HG03469 (cell line): ENCODE data around the gene MINDY3.

Source experiments
- ATAC-seq: cut with Tn5 transposase; IDR thresholded peaks from one replicate; pipeline ENCODE4 v1.9.1; 2021; ENCODE audit warnings: mild to moderate bottlenecking, moderate library complexity, moderate number of reproducible peaks; ENCODE audit not compliant: unreplicated experiment

Gene MINDY3

DNA sequence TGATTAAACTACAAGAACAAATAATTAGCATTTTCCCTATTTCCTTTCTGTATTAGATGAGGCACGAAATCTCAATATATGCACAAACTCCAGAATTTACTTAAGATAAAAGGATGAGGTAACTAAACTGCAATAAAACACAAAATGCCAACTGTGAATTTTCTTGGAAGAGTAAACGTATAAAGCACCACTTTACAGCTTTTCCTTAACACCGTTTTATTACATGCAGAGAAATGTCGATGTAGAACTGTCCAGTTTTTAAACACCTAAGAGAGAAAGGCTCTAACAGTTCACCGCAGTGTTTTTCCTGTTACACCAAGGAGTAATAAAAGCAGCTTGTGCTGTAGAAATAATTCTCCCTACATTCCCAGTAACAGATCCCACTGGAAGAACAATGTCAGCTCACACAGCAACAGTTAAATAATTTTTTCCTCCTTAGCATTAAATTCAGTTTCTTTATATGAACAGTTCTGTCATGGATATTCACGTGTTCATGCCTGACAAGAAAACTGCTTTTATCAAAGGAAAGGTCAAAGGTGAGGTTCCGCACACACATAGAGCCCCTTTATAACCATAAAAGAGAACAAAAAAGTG lies 52.0 kb downstream of the MINDY3 start:
- no peak for ATAC-seq

DNA sequence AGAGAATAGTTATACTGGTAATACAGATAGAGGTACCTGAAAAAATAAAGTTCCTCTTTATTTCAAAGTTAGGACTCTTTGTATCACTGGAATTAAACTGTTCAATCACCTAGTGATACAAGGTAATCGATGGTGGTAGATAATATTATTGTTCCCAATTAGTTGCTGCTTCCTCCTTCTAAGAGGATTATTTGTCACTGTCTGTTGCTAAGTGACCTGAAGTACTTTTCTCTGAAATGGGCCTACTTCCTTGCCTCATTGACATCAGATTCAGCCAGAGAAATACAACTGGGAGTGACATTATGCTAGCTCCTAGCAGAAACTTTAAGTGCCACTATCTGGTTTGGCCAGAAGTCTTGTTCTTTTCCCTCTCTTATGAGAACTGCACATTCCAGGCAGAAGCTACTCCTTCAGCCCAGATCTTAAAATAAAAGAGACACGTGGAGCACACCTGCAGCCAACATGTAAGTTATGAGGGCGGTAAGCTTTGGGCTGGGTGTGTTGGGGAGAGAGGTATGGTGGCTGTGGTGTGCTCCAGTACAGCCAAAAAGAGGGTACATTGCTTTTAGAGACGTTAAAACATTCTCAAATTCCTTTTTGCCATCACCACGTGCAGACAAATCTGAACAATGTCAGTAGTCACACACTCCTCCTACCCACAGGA lies 54.8 kb downstream of the MINDY3 start:
- no peak for ATAC-seq

DNA sequence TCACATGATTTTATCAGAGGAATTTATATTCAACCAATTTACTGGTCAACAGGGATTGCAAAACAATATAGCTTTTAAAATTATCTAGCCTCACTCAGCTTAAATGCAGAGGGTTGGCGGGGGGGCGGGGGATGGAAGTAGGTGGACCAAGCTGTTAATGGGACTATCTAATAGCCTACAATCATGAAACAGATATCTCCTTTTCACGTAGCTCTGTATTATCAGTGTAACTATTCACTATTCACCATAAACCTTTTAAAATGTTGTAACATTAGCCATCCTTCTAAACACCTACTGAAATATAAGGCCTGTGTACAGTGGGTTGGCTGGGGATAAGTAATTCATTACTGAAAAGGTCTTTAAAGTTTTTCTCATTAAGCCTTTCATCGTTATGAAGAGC lies 56.2 kb downstream of the MINDY3 start:
- ATAC-seq: no peak

DNA sequence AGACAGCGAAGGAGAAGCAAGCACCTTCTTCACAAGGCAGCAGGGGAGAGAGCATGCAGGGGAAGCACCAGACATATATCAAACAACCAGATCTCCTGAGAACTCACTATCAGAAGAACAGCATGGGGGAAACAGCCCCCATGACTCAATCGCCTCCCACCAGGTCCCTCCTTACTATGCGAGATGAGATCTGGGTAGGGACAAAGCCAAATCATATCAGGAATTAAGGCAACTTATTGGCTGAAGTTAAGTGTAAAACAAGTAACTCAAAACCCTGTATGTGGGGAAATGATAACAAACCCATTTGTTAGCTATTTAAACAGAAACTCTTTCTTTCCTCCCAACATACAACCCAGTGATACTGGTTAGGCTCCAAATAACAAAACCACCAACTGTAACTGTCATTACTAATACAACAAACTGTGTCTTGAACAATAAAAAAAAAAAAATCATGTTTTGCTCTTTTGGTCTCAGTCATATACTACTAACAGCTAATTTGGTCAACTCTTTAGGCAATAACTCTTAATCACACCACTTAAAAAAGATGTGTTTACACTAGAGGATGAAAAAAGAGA lies 57.8 kb downstream of the MINDY3 start:
- no peak for ATAC-seq

DNA sequence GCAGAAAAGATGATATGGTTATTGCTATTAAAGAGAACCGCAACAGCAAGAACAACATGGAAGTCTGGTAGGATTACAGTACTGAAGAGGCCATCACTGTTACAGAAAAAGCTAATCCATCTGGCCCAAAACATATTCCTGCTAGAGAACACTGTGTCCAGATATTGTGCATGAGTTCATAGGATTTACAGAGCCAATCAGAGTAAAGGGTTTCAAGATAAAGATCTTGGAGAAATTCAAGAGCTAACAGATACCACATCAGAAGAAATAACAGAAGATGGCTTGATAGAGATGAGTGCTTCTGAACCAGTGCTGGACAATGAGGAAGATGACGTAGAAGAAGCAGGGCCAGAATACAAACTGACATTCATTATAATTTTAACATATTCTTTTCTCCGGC lies 58.7 kb downstream of the MINDY3 start:
- no peak for ATAC-seq

DNA sequence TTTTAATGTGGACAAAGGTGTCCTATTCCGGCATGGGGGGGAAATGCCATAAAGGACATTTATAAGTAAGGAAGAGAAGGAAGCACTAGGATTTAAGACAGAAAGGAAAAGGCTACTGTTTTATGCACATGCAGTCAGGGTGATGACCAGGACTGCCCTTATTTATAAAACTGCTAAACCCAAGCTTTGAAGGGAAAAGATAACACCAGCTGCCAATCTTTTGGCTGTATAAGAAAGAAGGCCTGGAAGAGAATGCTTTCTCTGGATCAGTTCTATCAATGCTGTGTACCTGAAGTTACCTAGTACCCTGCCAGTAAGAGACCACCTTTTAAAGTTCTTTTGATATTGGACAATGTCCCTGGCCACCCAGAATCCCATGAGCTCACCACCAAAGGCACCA lies 59.2 kb downstream of the MINDY3 start:
- ATAC-seq: no peak

DNA sequence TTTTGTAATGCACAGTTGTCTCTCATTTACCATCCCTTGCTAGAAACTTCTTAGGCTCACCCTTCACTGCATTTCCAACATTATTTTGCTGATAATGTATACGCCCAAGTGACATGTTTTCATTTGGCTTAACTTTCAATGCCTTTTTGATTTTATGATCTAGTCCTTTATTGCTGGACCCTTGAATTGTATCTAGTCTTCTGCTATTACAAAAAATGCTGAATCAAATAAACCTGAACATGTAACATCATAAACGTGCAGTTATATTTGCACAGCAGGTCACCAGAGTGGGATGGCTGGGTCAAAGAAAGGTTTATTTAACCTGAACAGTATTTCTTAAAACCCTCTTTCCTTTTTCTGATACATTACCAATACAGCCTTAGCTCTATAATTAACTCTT lies 63.0 kb downstream of the MINDY3 start:
- ATAC-seq: no peak

DNA sequence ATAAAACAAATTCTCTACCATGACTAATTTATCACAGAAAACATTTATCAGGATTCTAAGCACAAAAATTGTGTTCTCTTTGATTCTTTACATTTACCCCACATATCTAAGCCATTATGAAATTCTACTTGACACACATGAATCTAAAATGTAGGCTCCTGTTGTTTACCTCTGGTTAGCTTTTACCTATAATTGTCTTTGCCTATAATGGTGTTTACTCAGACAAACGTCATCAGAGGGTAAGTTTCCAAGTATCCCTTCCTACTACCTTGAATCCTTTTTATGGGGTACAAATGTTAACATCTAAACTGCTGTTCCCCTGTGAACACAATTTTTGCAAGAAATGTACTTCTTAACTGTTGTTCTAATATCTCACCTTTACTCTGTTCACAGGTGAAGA lies 63.5 kb downstream of the MINDY3 start:
- no peak for ATAC-seq

DNA sequence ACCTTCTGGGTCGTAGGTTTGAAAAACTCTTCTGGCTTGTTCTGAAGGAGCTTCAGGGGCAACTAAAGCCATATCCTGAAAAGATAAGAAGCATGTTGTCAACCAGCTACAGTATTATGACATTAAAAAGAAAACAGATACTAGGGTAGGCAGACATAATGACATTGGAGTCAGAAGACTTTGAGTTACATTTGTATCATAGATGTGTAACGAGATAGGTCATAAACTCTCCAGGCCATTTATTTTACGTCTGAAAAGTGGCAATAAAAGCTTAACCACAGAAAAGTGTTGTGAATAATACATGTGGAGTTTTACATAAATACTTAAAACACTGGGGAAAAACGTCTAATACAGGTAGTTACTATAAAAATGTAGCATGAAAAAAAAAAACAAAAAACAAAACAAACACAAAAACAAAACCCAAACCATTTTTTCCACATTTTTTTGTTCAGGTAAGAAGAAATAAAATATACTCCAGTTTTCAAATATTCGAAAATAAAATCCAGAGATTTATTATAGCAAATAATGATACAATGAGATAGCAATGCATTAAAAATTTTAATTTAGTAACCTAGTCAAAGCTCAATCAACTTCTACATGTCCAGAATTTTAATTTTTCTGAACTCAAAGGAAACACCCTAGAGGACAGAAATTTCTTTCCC lies 64.1 kb downstream of the MINDY3 start:
- no peak for ATAC-seq

DNA sequence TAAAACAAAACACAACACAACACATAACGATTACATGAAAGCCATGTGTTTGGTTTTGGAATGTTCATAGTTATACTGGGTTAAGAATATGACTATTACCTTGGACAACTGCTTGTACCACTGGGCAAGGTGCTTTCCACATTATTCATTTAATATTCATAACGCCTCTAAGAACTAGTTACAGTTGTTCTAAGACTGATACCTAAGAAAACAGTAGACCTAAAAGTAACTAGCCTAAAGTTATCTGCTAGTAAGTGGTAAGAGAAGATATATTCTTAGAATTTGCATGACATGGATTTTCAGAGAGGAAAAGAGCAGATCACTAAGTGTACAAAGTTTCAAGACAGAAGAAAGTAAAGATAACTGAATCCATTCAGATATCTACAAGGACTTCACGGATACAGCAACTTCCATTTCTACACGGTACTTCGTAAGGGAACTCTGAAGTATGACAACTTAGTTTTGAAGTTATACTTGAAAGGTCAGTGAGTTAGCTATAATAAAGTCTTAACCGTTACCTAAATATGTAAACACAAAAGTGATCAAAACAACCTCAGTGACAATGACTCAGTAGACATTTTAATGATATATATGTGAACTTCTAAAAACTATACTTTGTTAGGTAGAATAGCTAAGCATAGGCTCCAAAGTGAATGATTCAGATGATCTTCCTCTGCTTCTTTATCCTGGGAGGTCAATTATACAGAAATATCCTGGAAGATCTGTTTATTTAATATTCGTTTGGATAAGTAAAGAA lies 65.1 kb downstream of the MINDY3 start:
- ATAC-seq: no peak

DNA sequence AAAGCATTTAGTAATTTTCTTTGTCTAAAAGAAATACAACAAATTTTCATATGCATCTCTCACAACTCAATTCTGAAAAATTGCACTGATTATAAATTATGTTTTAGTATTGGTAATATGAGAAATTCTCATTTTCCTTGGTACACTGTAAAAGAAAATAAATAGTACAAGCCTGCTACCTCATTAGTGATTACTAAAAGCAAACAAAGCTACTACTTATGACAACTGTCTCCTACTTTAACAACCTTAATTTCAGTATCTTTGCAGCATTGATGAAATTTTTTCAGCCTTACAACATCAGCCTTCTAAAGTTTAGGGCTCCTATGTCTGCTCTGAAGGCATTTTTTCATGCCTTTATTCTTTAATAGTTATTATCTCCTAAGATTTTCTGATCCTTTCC lies 65.7 kb downstream of the MINDY3 start:
- no peak for ATAC-seq

DNA sequence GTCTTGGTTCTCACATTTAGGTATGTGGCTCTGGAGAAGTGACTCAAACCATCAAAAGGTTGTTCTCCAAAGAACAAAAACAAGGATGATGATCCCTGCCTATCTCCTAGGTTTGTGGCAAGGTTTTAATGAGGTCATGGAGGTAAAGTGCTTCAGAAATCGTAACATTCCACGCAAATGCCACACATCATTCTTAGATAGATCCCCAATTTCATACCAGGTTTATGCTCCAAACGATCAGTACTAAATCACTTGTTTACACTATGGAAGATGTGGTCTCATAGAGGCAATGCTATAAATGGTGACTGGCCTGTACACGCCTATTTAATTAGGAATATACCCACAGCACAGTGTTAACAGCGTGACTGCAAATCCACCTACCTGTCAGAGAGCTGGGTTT lies 66.6 kb downstream of the MINDY3 start:
- ATAC-seq: no peak

DNA sequence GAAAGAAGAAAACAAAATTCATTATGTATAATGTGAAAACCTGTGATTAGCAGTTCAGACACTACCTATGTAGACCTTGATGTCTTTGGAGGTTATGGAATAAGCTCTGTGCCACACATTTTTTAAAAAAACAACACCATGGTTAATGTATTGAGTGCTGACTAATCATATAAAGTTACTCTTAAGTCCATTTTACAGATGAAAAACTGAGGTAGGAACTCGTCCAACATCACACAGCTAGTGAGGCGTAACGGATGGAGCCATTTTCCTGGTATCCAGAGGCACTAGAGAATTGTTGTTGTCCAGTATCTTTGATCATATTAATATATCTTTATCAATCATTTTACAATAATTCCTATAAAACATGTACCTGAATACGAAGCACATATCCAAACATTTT lies 67.5 kb downstream of the MINDY3 start:
- ATAC-seq: no peak

DNA sequence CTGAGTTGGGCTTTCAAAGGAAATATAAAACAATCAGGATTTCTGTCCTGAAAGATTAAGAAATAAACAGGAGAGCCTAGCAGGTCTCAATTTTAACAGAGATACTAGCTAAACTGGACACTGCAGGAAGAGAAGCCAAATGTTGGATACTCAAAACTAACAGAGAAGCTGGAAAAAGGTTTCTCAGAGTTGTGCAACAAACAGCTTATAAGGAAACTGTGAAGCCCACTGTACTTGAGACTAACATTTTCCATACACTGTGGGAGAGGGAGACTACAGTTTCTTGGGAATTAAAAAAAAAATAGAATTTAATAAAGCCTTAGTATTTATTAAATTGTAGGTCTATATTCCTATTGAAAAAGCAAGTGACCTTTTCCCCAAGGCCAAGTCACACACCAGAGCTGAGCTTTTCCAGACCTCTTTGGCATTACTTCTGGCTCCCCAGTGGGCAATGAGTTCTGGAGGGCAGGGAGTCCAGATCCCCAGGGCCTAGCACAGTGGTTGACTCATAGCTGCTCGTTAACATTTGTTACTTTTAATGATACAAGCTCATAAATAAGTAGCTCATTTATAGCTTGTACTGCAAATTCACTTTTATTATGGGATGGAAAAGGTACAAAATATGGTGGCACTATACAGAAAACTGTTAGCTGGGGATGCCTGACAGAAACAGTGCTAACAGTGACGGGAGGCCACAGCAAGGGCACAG lies 68.3 kb downstream of the MINDY3 start:
- ATAC-seq: no peak

DNA sequence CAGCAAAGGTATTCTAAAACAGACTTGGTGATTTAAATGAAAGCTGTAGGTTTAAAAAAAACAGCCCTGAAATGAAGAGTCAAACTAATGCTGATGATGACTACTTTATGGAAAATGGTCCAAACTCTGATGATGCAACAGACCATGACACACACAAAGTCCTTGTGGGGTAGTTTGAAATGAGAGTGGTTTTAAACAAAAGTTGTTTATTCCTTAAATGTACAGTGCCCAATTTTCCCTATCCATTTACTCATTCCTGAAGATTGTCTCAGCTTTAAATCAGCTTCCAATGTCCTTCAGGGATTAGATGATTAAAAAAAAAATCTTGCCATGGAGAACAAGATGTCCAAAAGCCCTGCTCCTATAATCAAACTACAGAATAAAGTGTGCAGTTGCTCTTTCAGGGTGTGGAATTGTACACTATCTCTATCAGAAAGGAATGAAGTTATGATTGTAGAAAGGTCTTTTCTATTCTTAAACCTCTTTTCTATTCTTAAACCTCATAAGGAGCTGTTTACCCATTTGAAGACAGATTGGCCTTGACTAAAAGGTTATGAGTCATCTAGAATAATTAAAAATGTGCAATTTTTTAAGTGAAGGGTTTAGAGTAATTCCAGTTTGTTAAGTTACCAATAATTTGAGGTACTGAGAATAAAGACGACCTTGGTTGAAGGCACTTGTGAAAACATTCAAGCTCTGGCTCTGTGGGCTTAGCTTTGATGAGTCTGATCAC lies 70.3 kb downstream of the MINDY3 start:
- ATAC-seq: no peak

DNA sequence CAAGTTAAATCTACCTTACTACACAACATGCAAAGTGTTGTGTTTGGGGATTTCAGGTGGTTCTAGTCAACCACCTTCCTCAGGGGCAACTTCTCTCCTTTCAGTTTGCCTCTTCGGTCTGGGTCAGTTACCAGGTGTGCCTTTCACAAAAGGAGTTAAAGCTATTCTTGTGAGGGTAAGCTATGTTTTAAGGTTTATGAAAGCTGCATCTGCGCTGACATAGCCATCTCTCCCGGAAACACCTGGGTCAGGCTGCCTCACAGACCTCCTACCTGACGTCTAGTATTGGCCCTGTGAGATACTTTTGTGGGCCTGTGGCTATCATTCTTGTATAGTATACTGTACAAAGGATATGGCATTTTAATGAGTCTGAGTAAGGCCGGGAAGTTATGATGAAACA lies 72.9 kb downstream of the MINDY3 start:
- no peak for ATAC-seq

DNA sequence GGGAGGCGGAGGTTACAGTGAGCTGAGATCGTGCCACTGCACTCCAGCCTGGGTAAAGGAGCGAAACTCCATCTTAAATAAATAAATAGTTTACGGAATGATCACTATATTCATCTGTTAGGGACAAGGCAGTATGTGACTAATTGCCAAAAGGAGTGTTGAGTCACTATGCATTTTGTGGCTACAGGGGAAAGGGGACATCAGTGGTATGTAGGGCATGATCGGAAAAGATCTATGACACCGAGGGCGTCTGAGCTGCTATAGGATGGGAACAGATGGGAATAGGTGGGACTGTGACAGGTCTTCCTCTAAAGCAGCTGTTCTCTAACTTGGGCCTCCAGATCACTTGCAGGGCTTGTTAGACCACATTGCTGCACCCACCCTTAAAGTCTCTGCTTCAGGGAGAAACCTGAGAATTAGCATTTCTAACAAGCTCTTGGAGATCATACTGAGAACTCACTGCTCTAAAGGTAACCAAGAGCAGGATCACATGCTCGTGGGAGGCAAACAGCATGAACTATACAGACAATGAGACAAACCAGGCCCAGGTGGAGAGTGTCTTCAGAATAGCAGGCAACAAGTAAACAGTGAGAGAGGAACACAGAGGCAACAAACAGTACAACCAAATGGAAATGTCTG lies 75.5 kb downstream of the MINDY3 start:
- no peak for ATAC-seq

DNA sequence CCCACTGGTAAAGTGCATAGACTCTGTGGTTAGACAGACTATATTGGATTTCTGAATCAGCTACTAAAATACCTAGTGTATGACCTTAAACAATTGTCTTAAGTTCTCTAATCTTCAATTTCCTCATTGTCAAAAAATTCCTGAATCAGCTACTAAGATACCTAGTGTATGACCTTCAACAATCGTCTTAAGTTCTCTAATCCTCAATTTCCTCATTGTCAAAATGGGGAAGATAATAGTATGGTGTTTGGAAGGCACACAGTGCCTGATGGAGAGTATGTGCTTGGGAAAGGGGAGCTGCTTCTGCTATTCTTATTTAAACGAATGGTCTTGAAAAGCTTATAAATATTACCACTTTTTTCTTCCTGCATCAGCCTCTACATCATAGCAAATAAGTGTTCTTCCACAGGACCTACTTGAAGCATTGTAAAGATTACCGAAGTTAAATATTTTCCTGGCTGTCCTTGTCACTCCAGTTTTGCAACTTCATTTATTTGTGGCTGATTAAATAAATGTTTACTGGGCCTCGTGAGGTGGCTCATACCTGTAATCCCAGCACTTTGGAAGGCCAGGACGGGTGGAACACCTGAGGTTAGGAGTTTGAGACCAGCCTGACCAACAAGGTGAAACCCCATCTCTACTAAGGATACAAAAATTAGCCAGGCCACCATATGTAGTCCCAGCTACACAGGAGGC lies 76.2 kb downstream of the MINDY3 start:
- ATAC-seq: no peak

DNA sequence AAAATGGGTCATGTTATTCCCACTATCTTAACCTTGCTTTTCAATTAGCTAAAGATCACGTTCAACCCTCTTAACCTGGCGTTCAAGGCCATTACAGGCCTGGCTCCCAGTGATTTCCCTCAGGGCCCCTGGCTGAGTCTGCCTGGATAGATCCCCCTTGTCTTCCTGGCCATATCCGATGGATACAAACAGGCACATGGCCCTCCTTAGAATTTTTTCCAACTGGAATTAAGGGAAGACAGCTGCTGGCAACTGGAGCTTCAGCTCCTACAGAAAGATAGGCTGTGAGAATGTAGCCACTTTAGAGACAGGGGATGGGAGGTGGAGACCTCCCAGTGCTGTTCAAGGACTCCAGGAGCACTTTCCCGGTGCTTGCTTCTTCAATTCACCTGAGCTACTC lies 77.5 kb downstream of the MINDY3 start:
- no peak for ATAC-seq
